Osteocyte (in vitro differentiated cells): ENCODE measurements around the gene SNCA. TPM values are rescaled to one million over a fixed set of nuclear protein-coding genes. Genes with fewer than 3 reads are reported as not detected.

Experiments
- DNase-seq: peaks from one replicate; pipeline ENCODE4 v3.0.0; 2021; ENCODE audit warnings: mixed read lengths; ENCODE audit not compliant: unreplicated experiment; ENCODE audit errors: extremely low spot score
- H3K27ac Mint-ChIP-seq: one replicate; pipeline ENCODE4 v1.8.0; 2021; ENCODE audit warnings: mild to moderate bottlenecking, mixed read lengths; ENCODE audit not compliant: unreplicated experiment
- H3K27me3 Mint-ChIP-seq: one replicate; pipeline ENCODE4 v1.8.0; 2021; ENCODE audit warnings: mixed read lengths; ENCODE audit not compliant: unreplicated experiment
- H3K36me3 Mint-ChIP-seq: one replicate; pipeline ENCODE4 v1.8.0; 2021; ENCODE audit warnings: mixed read lengths; ENCODE audit not compliant: unreplicated experiment
- H3K4me1 Mint-ChIP-seq: one replicate; pipeline ENCODE4 v1.8.0; 2021; ENCODE audit warnings: mixed read lengths; ENCODE audit not compliant: unreplicated experiment
- H3K4me3 Mint-ChIP-seq: one replicate; pipeline ENCODE4 v1.8.0; 2021; ENCODE audit warnings: mild to moderate bottlenecking, moderate library complexity, mixed read lengths; ENCODE audit not compliant: unreplicated experiment
- H3K9me3 Mint-ChIP-seq: one replicate; pipeline ENCODE4 v1.8.0; 2021; ENCODE audit warnings: mixed read lengths; ENCODE audit not compliant: unreplicated experiment
- CTCF ChIP-seq: fragments of 200-600 bp; sonication (generic); IDR thresholded peaks from 2 replicates; pipeline ENCODE4 v1.5.0; 2021; ENCODE audit warnings: antibody characterized with exemption, mild to moderate bottlenecking, moderate library complexity
- total RNA-seq: library from RNA; stranded (reverse); gene quantifications from 2 replicates; pipeline ENCODE4 v1.2.1, GENCODE V29; 2021

The SNCA gene
- total RNA-seq, 1 donor from 2014 or later: 8.8 TPM

- H3K27ac Mint-ChIP-seq: peak overlapping the region; percentile 36
- no peak for TF ChIP-seq CTCF
- DNase-seq: no peak
- H3K27me3 Mint-ChIP-seq: no peaks in the 10 kb centered on the region
- peaks cover 9% of the 10 kb centered on the region for H3K4me1 Mint-ChIP-seq
- no peaks in the 10 kb centered on the region for H3K9me3 Mint-ChIP-seq
- no peak overlapping the region for H3K4me3 Mint-ChIP-seq
- H3K36me3 Mint-ChIP-seq: peaks cover 7% of the 10 kb centered on the region
Observed at GRCh38 chr4:89725268-89725667, 111.7 kb downstream of the SNCA start.

- Mint-ChIP-seq H3K27ac (peak overlapping the region; percentile 74), H3K4me1 (peaks cover 9% of the 10 kb centered on the region), H3K36me3 (peaks cover 7% of the 10 kb centered on the region), H3K4me3 (no peak overlapping the region), H3K9me3 (no peaks in the 10 kb centered on the region), H3K27me3 (no peaks in the 10 kb centered on the region)
- DNase-seq: no peak
- TF ChIP-seq CTCF: no peak
Observed at GRCh38 chr4:89724716-89725115, 112.2 kb downstream of the SNCA start.

GRCh38 chr4:89723096-89723495, 113.9 kb downstream of the SNCA start:
- no peak for DNase-seq
- peaks cover 4% of the 10 kb centered on the region for H3K36me3 Mint-ChIP-seq
- peaks cover 9% of the 10 kb centered on the region for H3K4me1 Mint-ChIP-seq
- no peaks in the 10 kb centered on the region for H3K27me3 Mint-ChIP-seq
- H3K4me3 Mint-ChIP-seq: no peak overlapping the region
- TF ChIP-seq CTCF: no peak
- H3K27ac Mint-ChIP-seq: no peak overlapping the region
- peaks cover 5% of the 10 kb centered on the region for H3K9me3 Mint-ChIP-seq

- Mint-ChIP-seq H3K4me1 (peaks cover 12% of the 10 kb centered on the region), H3K27me3 (no peaks in the 10 kb centered on the region), H3K4me3 (no peak overlapping the region), H3K36me3 (peaks cover 4% of the 10 kb centered on the region), H3K27ac (no peak overlapping the region), H3K9me3 (peaks cover 5% of the 10 kb centered on the region)
- TF ChIP-seq CTCF: no peak
- no peak for DNase-seq
Observed at GRCh38 chr4:89722517-89722916, 114.4 kb downstream of the SNCA start.

- TF ChIP-seq CTCF: no peak
- peaks cover 19% of the 10 kb centered on the region for H3K4me1 Mint-ChIP-seq
- H3K27me3 Mint-ChIP-seq: no peaks in the 10 kb centered on the region
- peaks cover 5% of the 10 kb centered on the region for H3K9me3 Mint-ChIP-seq
- H3K4me3 Mint-ChIP-seq: no peak overlapping the region
- DNase-seq: no peak
- H3K27ac Mint-ChIP-seq: no peak overlapping the region
- peaks cover 4% of the 10 kb centered on the region for H3K36me3 Mint-ChIP-seq
Observed at GRCh38 chr4:89720981-89721380, 116.0 kb downstream of the SNCA start.
